ENCODE data around the gene IFNGR1.

IFNGR1 gene

DNA sequence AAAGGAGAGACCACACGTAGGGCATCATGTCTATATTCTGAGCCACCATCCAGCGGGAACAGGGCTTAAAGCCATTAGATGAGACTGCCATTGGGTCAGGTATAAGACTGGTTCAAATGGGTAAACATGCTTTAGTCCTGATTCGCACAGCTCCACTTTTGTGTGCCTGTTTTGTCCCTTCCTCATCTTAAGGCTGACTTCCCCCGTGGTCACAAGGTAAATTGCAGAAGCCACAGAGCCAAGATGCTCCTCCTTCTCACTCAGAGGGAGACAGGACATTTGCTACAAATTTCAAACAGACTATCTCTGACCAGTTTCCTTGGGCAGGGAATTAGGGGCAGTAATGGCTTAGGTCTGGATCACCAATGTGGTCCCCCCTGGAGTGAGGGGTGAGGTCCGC lies 11.4 kb upstream of the IFNGR1 start:
- Histone ChIP-seq H3K9me3 (ENCODE audit: low read length) (no peaks in the 10 kb centered on the region), H3K36me3 (ENCODE audit: insufficient read depth, low read length) (no peaks in the 10 kb centered on the region), H3K4me3 (ENCODE audit: low read length) (no peak overlapping the region), H3K4me1 (ENCODE audit: insufficient read depth, low read length) (no peaks in the 10 kb centered on the region), H3K27me3 (ENCODE audit: insufficient read depth, low read length) (peaks cover 15% of the 10 kb centered on the region), H2AFZ (ENCODE audit: low read depth, low read length) (no peak overlapping the region)

DNA sequence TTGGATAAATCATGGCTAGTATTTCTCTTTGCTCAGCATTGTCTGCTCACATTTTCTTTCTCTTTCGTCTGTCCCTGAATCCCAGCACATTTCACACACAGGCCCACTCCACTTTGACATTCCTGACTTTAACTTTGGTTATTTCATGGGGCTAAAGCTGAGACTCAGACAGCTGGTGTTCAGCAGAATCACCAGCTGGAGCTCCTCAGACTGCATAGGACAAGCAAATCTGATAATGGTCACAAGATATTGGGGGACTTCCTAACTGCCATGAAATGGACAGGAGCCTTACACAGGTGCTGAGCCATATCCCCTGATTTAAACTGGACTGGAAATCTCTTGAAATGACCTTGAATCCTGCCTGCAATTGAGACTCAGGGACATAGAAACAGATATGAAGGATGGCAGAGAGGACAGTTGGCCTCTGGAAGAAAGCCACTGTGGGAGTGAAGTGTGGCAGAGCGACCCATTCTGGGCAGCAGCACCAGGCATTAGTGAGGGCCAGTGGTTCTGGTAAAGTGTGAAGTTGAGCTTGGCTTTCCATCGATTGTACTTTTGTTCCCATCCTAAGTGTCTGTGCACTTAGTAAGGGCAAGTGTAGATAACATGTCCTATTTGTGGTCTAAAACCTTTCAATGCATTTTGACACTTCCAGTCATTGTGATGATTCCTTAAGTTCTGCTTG lies 10.0 kb upstream of the IFNGR1 start:
- Histone ChIP-seq H3K4me1 (ENCODE audit: insufficient read depth, low read length) (no peaks in the 10 kb centered on the region), H3K9me3 (ENCODE audit: low read length) (no peaks in the 10 kb centered on the region), H3K27me3 (ENCODE audit: insufficient read depth, low read length) (peaks cover 19% of the 10 kb centered on the region), H2AFZ (ENCODE audit: low read depth, low read length) (no peak overlapping the region), H3K4me3 (ENCODE audit: low read length) (no peak overlapping the region), H3K36me3 (ENCODE audit: insufficient read depth, low read length) (no peaks in the 10 kb centered on the region)

DNA sequence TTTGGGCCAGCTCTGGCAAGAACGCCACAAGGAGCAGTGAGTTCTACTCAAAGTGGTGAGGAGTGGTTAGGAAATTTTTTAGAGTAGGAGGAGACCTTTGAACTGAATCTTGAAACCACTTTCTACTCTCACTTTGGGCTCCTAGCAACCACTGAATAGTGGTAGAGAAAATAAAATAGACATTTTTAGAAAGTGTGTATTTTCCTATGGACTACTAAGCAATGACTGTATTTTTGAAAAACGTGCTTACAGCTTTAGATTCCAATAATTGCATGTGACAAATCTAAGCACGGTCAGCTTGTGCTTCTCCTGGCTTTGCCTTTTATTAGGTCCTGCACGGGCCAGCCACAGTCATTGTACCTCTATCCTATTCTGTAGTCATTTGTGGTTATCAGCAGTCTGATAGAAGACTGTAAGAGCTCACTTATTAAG lies 8.7 kb upstream of the IFNGR1 start:
- Histone ChIP-seq H3K36me3 (ENCODE audit: insufficient read depth, low read length) (no peaks in the 10 kb centered on the region), H3K9me3 (ENCODE audit: low read length) (no peaks in the 10 kb centered on the region), H3K27me3 (ENCODE audit: insufficient read depth, low read length) (peaks cover 19% of the 10 kb centered on the region), H3K4me1 (ENCODE audit: insufficient read depth, low read length) (no peaks in the 10 kb centered on the region), H3K4me3 (ENCODE audit: low read length) (no peak overlapping the region), H2AFZ (ENCODE audit: low read depth, low read length) (no peak overlapping the region)

DNA sequence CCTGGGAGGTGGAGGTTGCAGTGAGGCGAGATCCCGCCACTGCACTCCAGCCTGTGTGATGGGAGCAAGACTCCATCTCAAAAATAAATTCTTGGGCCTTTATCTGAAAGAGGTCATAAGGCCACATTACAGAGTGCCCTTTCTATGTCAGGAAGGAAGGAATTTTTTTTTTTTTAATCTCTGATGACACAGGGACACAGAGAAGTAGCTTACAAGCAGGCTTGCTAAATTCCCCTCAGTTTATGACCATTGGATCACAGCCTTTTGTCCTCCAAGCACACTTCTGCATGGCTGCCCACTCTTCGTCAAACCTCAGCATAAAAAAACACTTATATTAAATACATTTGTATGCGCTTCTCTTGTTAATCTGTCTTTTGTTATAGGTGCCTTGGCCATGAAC lies 7.5 kb upstream of the IFNGR1 start:
- no peak overlapping the region for H2AFZ ChIP-seq (ENCODE audit: low read depth, low read length)
- H3K4me1 ChIP-seq (ENCODE audit: insufficient read depth, low read length): no peaks in the 10 kb centered on the region
- no peaks in the 10 kb centered on the region for H3K36me3 ChIP-seq (ENCODE audit: insufficient read depth, low read length)
- no peak overlapping the region for H3K4me3 ChIP-seq (ENCODE audit: low read length)
- peaks cover 17% of the 10 kb centered on the region for H3K27me3 ChIP-seq (ENCODE audit: insufficient read depth, low read length)
- H3K9me3 ChIP-seq (ENCODE audit: low read length): no peaks in the 10 kb centered on the region

GRCh38 chr6:137224799-137225198 lies 5.6 kb upstream of the IFNGR1 start:
- Histone ChIP-seq H3K27me3 (ENCODE audit: insufficient read depth, low read length) (peaks cover 11% of the 10 kb centered on the region), H2AFZ (ENCODE audit: low read depth, low read length) (no peak overlapping the region), H3K4me3 (ENCODE audit: low read length) (no peak overlapping the region)

GRCh38 chr6:137223370-137224131 lies 4.4 kb upstream of the IFNGR1 start:
- Histone ChIP-seq H3K36me3 (ENCODE audit: insufficient read depth, low read length) (no peaks in the 10 kb centered on the region), H3K4me1 (ENCODE audit: insufficient read depth, low read length) (peaks cover 6% of the 10 kb centered on the region), H2AFZ (ENCODE audit: low read depth, low read length) (no peak overlapping the region), H3K9me3 (ENCODE audit: low read length) (no peaks in the 10 kb centered on the region), H3K27me3 (ENCODE audit: insufficient read depth, low read length) (peaks cover 5% of the 10 kb centered on the region), H3K4me3 (ENCODE audit: low read length) (no peak overlapping the region)

More at GRCh38 chr6:137224799-137225198, 5.6 kb upstream of the IFNGR1 start:
- Histone ChIP-seq H3K36me3 (ENCODE audit: insufficient read depth, low read length) (no peaks in the 10 kb centered on the region), H3K4me1 (ENCODE audit: insufficient read depth, low read length) (peaks cover 3% of the 10 kb centered on the region), H3K9me3 (ENCODE audit: low read length) (no peaks in the 10 kb centered on the region)

DNA sequence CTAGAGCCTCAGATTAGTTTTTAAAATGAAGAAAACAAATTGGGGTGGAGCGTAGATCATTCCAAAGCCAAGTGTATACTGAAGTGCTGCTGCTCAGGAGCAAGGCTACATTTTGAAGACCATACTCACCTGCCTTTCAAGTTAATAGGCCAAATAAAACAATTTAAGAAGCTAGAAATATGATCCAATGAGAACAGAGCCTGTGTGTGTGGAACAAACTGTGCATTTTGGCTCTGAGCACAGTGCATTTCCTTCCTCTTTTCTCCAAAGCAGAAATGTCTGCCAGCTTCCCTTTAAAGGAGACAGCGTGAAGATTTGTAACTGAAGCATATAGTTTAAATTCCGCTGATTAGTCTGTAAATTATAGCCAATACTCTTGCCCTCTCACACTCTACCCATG lies 3.2 kb upstream of the IFNGR1 start:
- Histone ChIP-seq H2AFZ (ENCODE audit: low read depth, low read length) (no peak overlapping the region), H3K4me1 (ENCODE audit: insufficient read depth, low read length) (peaks cover 15% of the 10 kb centered on the region), H3K27me3 (ENCODE audit: insufficient read depth, low read length) (peaks cover 5% of the 10 kb centered on the region), H3K4me3 (ENCODE audit: low read length) (no peak overlapping the region), H3K36me3 (ENCODE audit: insufficient read depth, low read length) (no peaks in the 10 kb centered on the region), H3K9me3 (ENCODE audit: low read length) (no peaks in the 10 kb centered on the region)

- peaks cover 20% of the 10 kb centered on the region for H3K4me1 ChIP-seq (ENCODE audit: insufficient read depth, low read length)
- peak overlapping the region; percentile 71 for H3K4me3 ChIP-seq (ENCODE audit: low read length)
These were observed 573 bp upstream of the IFNGR1 start for GRCh38 chr6:137219664-137220252.

GRCh38 chr6:137218473-137218916 lies 690 bp downstream of the IFNGR1 start:
- Histone ChIP-seq H3K4me3 (ENCODE audit: low read length) (peak overlapping the region; percentile 71), H2AFZ (ENCODE audit: low read depth, low read length) (peak overlapping the region; percentile 98), H3K27me3 (ENCODE audit: insufficient read depth, low read length) (no peaks in the 10 kb centered on the region), H3K9me3 (ENCODE audit: low read length) (no peaks in the 10 kb centered on the region), H3K4me1 (ENCODE audit: insufficient read depth, low read length) (peaks cover 20% of the 10 kb centered on the region), H3K36me3 (ENCODE audit: insufficient read depth, low read length) (no peaks in the 10 kb centered on the region)

More at GRCh38 chr6:137219664-137220252, 573 bp upstream of the IFNGR1 start:
- Histone ChIP-seq H3K27me3 (ENCODE audit: insufficient read depth, low read length) (peaks cover 2% of the 10 kb centered on the region), H3K9me3 (ENCODE audit: low read length) (no peaks in the 10 kb centered on the region), H3K36me3 (ENCODE audit: insufficient read depth, low read length) (no peaks in the 10 kb centered on the region), H2AFZ (ENCODE audit: low read depth, low read length) (peak overlapping the region; percentile 98)

GRCh38 chr6:137217801-137218472 lies 1.2 kb downstream of the IFNGR1 start:
- no peak overlapping the region for H2AFZ ChIP-seq (ENCODE audit: low read depth, low read length)
- no peaks in the 10 kb centered on the region for H3K27me3 ChIP-seq (ENCODE audit: insufficient read depth, low read length)
- H3K36me3 ChIP-seq (ENCODE audit: insufficient read depth, low read length): no peaks in the 10 kb centered on the region
- no peaks in the 10 kb centered on the region for H3K9me3 ChIP-seq (ENCODE audit: low read length)
- H3K4me3 ChIP-seq (ENCODE audit: low read length): peak overlapping the region; percentile 71
- peaks cover 20% of the 10 kb centered on the region for H3K4me1 ChIP-seq (ENCODE audit: insufficient read depth, low read length)

DNA sequence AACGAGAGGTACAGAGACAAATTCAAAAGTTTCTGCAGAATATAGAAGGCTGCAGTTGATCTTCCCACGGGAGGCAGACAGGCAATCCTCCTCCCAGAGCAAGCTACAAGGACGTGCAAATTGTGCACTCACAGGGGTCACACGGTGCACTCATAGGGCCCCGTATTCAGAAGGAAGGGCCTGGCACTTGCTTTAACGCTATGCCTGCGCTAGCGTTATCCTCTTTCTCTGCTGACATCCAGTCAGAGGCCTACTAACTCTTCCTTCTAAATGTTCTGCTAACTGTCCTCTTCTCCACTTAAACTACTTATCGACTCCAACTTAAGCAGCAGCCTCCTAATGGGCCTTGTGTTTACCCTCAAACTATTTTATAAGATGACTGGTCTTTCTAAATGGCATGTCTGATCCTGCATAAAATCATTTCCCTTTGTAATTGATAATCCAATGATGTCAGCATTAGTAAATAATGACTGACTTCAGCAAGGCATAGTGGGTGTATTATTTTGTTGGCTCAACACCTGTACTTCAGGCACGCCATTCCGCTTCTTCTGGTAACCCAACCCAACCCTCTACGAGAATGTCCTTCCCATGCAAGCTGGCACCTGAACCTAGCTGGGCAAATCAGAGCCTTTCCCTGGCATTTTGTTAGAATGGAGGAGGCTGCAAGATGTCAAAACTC lies 2.2 kb downstream of the IFNGR1 start:
- peak overlapping the region; percentile 12 for H3K4me3 ChIP-seq (ENCODE audit: low read length)
- peaks cover 20% of the 10 kb centered on the region for H3K4me1 ChIP-seq (ENCODE audit: insufficient read depth, low read length)
- no peak overlapping the region for H2AFZ ChIP-seq (ENCODE audit: low read depth, low read length)
- H3K9me3 ChIP-seq (ENCODE audit: low read length): no peaks in the 10 kb centered on the region
- no peaks in the 10 kb centered on the region for H3K36me3 ChIP-seq (ENCODE audit: insufficient read depth, low read length)
- no peaks in the 10 kb centered on the region for H3K27me3 ChIP-seq (ENCODE audit: insufficient read depth, low read length)

DNA sequence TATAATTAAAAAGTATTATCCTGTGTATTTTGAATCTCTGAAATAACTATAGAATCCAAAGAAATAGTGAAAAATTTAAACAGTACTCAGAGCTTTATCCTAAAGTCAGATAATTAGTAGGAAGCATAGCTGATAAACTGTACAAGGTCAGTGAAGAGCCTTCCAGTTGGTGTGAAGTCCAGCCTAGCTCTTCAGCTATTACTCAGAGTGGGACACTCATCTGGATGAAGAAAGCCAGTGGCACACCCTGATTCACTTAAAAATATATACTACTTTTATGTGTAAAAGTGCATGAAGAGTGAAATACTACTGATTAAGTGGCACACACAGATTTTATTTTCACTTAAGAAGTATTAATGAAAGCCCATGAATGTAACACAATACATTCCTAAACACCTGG lies 3.1 kb downstream of the IFNGR1 start:
- Histone ChIP-seq H3K9me3 (ENCODE audit: low read length) (no peaks in the 10 kb centered on the region), H3K4me3 (ENCODE audit: low read length) (no peak overlapping the region), H2AFZ (ENCODE audit: low read depth, low read length) (no peak overlapping the region), H3K36me3 (ENCODE audit: insufficient read depth, low read length) (no peaks in the 10 kb centered on the region), H3K27me3 (ENCODE audit: insufficient read depth, low read length) (no peaks in the 10 kb centered on the region), H3K4me1 (ENCODE audit: insufficient read depth, low read length) (peaks cover 20% of the 10 kb centered on the region)
